Measurements from ENCODE around the gene NEUROD2.

NEUROD2 gene

GRCh38 chr17:39623356-39623950, 15.7 kb upstream of the NEUROD2 start:
- Histone ChIP-seq H3K9me2 (replicated peaks; ENCODE audit: insufficient read depth, low read length) (no peaks in the 10 kb centered on the region), H3K4me3 (ENCODE audit: low read length) (0 out of 2 replicates have a peak overlapping the region, but pooled peaks have one; percentile 5), H3K9ac (ENCODE audit: low read length) (no peak overlapping the region), H3K36me3 (replicated peaks; ENCODE audit: insufficient read depth, low read length) (no peaks in the 10 kb centered on the region), H3K27ac (ENCODE audit: low read length) (no peak overlapping the region), H2AFZ (ENCODE audit: low read length) (peak overlapping the region; percentile 30; the same call in 1 of the 2 replicates), H3K9me3 (replicated peaks; ENCODE audit: insufficient read depth, low read length) (no peaks in the 10 kb centered on the region), H3K79me2 (ENCODE audit: low read length) (no peaks in the 10 kb centered on the region), H4K20me1 (ENCODE audit: insufficient read depth, low read length) (no peaks in the 10 kb centered on the region), H3K4me2 (ENCODE audit: low read depth, low read length) (peak overlapping the region; percentile 87), H3F3A (ENCODE audit: insufficient read depth, low read length) (peaks cover 10% of the 10 kb centered on the region; the same call in 1 of the 2 replicates), H3K4me1 (ENCODE audit: low read length) (peaks cover 16% of the 10 kb centered on the region), H3K27me3 (replicated peaks; ENCODE audit: insufficient read depth, low read length) (peaks cover 32% of the 10 kb centered on the region)
- DNase-seq = peak; percentile 80
- TF ChIP-seq EZH2 (optimal IDR thresholded peaks at IDR 0.05; ENCODE audit: low read depth, low read length) (no peak), EZH2phosphoT487 (IDR thresholded peaks at IDR 0.05; ENCODE audit: low read length) (no peak), CTCF (IDR thresholded peaks at IDR 0.05; ENCODE audit: low read length) (peak; percentile 88)

GRCh38 chr17:39622380-39623006, 14.8 kb upstream of the NEUROD2 start:
- peak overlapping the region; percentile 41; the same call in 1 of the 2 replicates for H3K27ac ChIP-seq (ENCODE audit: low read length)
- H3K9me2 ChIP-seq (replicated peaks; ENCODE audit: insufficient read depth, low read length) = no peaks in the 10 kb centered on the region
- peaks cover 10% of the 10 kb centered on the region; the same call in 1 of the 2 replicates for H3F3A ChIP-seq (ENCODE audit: insufficient read depth, low read length)
- H2AFZ ChIP-seq (ENCODE audit: low read length) = peak overlapping the region; percentile 73
- peaks cover 23% of the 10 kb centered on the region for H3K27me3 ChIP-seq (replicated peaks; ENCODE audit: insufficient read depth, low read length)
- no peaks in the 10 kb centered on the region for H3K79me2 ChIP-seq (ENCODE audit: low read length)
- H3K9ac ChIP-seq (ENCODE audit: low read length) = peak overlapping the region; percentile 13; the same call in 1 of the 2 replicates
- no peaks in the 10 kb centered on the region for H3K9me3 ChIP-seq (replicated peaks; ENCODE audit: insufficient read depth, low read length)
- peak; percentile 27 for DNase-seq
- H3K4me1 ChIP-seq (ENCODE audit: low read length) = peaks cover 17% of the 10 kb centered on the region
- H3K4me3 ChIP-seq (ENCODE audit: low read length) = peak overlapping the region; percentile 48
- peak overlapping the region; percentile 87 for H3K4me2 ChIP-seq (ENCODE audit: low read depth, low read length)
- no peaks in the 10 kb centered on the region for H4K20me1 ChIP-seq (ENCODE audit: insufficient read depth, low read length)
- no peaks in the 10 kb centered on the region for H3K36me3 ChIP-seq (replicated peaks; ENCODE audit: insufficient read depth, low read length)
- TF ChIP-seq EZH2 (optimal IDR thresholded peaks at IDR 0.05; ENCODE audit: low read depth, low read length) (no peak), CTCF (IDR thresholded peaks at IDR 0.05; ENCODE audit: low read length) (no peak), EZH2phosphoT487 (IDR thresholded peaks at IDR 0.05; ENCODE audit: low read length) (no peak)

GRCh38 chr17:39621523-39622379, 14.0 kb upstream of the NEUROD2 start:
- Histone ChIP-seq H3K4me2 (ENCODE audit: low read depth, low read length) (peak overlapping the region; percentile 87), H3K79me2 (ENCODE audit: low read length) (no peaks in the 10 kb centered on the region), H4K20me1 (ENCODE audit: insufficient read depth, low read length) (no peaks in the 10 kb centered on the region), H3K4me1 (ENCODE audit: low read length) (peaks cover 20% of the 10 kb centered on the region), H3F3A (ENCODE audit: insufficient read depth, low read length) (peaks cover 10% of the 10 kb centered on the region; the same call in 1 of the 2 replicates), H3K9me3 (replicated peaks; ENCODE audit: insufficient read depth, low read length) (no peaks in the 10 kb centered on the region), H3K36me3 (replicated peaks; ENCODE audit: insufficient read depth, low read length) (no peaks in the 10 kb centered on the region), H3K9ac (ENCODE audit: low read length) (peak overlapping the region; percentile 13; the same call in 1 of the 2 replicates), H3K27me3 (replicated peaks; ENCODE audit: insufficient read depth, low read length) (peaks cover 23% of the 10 kb centered on the region), H2AFZ (ENCODE audit: low read length) (peak overlapping the region; percentile 73), H3K27ac (ENCODE audit: low read length) (peak overlapping the region; percentile 41; the same call in 1 of the 2 replicates), H3K4me3 (ENCODE audit: low read length) (peak overlapping the region; percentile 48), H3K9me2 (replicated peaks; ENCODE audit: insufficient read depth, low read length) (no peaks in the 10 kb centered on the region)
- DNase-seq = peak; percentile 83
- TF ChIP-seq EZH2phosphoT487 (IDR thresholded peaks at IDR 0.05; ENCODE audit: low read length) (no peak), CTCF (IDR thresholded peaks at IDR 0.05; ENCODE audit: low read length) (peak; percentile 100)

Data from MM.1S (cell line).